PC-9 (cell line): Measurements from ENCODE around the gene BASP1. TPM values are rescaled to one million over a fixed set of nuclear protein-coding genes. Genes with fewer than 3 reads are reported as not detected.

Source experiments
- BruUV-seq: library from RNA; stranded (reverse); fragments of 400-500 nt; replicated peaks from 2 replicates; lab custom pipeline; 2021; lab: Mats Ljungman, UMichigan
- CTCF ChIA-PET: fragments of 300-600 bp; sonication (Branson Sonifier 250); formaldehyde crosslinking; loops from one replicate; lab custom pipeline; 2022; ENCODE audit warnings: antibody characterized with exemption; lab: Charles Lee
- POLR2A ChIA-PET: fragments of 300-600 bp; sonication (Branson Sonifier 250); formaldehyde crosslinking; loops from one replicate; lab custom pipeline; 2022; ENCODE audit warnings: antibody characterized with exemption; ENCODE audit not compliant: unreplicated experiment; lab: Charles Lee
- DNase-seq, 2 experiments: peaks; one replicate each; pipeline versions ENCODE4 v3.0.0 to v3.0.0-alpha.2; 2015 to 2022; ENCODE audit warnings: mixed read lengths in 1 of 2
- H2AFZ ChIP-seq: fragments of 200-600 bp; sonication (generic); 2 replicates; pipeline ENCODE4 v1.8.1; 2017; ENCODE audit warnings: antibody characterized with exemption
- H3F3A ChIP-seq: fragments of 200-600 bp; sonication (generic); 2 replicates; pipeline ENCODE4 v1.8.1; 2017; ENCODE audit warnings: antibody characterized with exemption, mild to moderate bottlenecking, low read depth; ENCODE audit not compliant: insufficient read depth
- H3K27ac ChIP-seq: fragments of 200-600 bp; sonication (generic); 2 replicates; pipeline ENCODE4 v1.6.1; 2016; ENCODE audit warnings: mixed run types
- H3K27me3 ChIP-seq: fragments of 200-600 bp; sonication (generic); 2 replicates; pipeline ENCODE4 v1.6.1; 2016; ENCODE audit warnings: low read depth, mixed run types; ENCODE audit not compliant: insufficient read depth
- H3K36me3 ChIP-seq: fragments of 200-600 bp; sonication (generic); 2 replicates; pipeline ENCODE4 v1.6.1; 2016; ENCODE audit warnings: low read depth, mixed run types
- H3K4me1 ChIP-seq: fragments of 200-600 bp; sonication (generic); replicated peaks from 2 replicates; pipeline ENCODE4 v1.6.1; 2016; ENCODE audit warnings: mixed run types; ENCODE audit not compliant: insufficient read depth
- H3K4me2 ChIP-seq: fragments of 200-600 bp; sonication (generic); 2 replicates; pipeline ENCODE4 v1.6.1; 2017; ENCODE audit warnings: mixed run types
- H3K4me3 ChIP-seq: fragments of 200-600 bp; sonication (generic); 2 replicates; pipeline ENCODE4 v1.6.1; 2016; ENCODE audit warnings: mixed run types
- H3K79me2 ChIP-seq: fragments of 200-600 bp; sonication (generic); 2 replicates; pipeline ENCODE4 v1.6.1; 2017; ENCODE audit warnings: low read depth, mixed run types
- H3K9me2 ChIP-seq: fragments of 200-600 bp; sonication (generic); 2 replicates; pipeline ENCODE4 v1.8.1; 2017; ENCODE audit warnings: mild to moderate bottlenecking; ENCODE audit not compliant: insufficient read depth
- H3K9me3 ChIP-seq: fragments of 200-600 bp; sonication (generic); 2 replicates; pipeline ENCODE4 v1.8.1; 2016; ENCODE audit warnings: low read depth; ENCODE audit not compliant: insufficient read depth
- H4K20me1 ChIP-seq: fragments of 200-600 bp; sonication (generic); 2 replicates; pipeline ENCODE4 v1.8.1; 2017; ENCODE audit not compliant: insufficient read depth
- CTCF ChIP-seq: fragments of 200-600 bp; sonication (generic); conservative IDR thresholded peaks from 2 replicates; pipeline ENCODE4 v1.6.1; 2017; ENCODE audit warnings: mixed run types, antibody characterized with exemption, mild to moderate bottlenecking, moderate library complexity
- EZH2 ChIP-seq: fragments of 200-600 bp; sonication (generic); IDR thresholded peaks from 2 replicates; pipeline ENCODE4 v1.8.0; 2017; ENCODE audit warnings: antibody characterized with exemption, low read depth
- intact Hi-C: fragments of 100-400 bp; cut with micrococcal nuclease; formaldehyde crosslinking; loops from one replicate; pipeline ENCODE4 v1.10.0; 2022; ENCODE audit not compliant: unreplicated experiment
- total RNA-seq: library from RNA; stranded (reverse); gene quantifications from 2 replicates; pipeline ENCODE4 v1.2.3, GENCODE V29; 2021

BASP1 gene
- total RNA-seq, 1 experiment from 2014 or later = not detected

GRCh38 chr5:17252543-17252942 is 35.1 kb downstream of the BASP1 start:
- no peaks in the 10 kb centered on the region for H3K36me3 ChIP-seq
- H3K9me2 ChIP-seq = no peaks in the 10 kb centered on the region; the same call in 1 of the 2 replicates
- CTCF ChIA-PET = no interaction called here
- no peaks in the 10 kb centered on the region for H4K20me1 ChIP-seq
- no peaks in the 10 kb centered on the region for H3K27me3 ChIP-seq
- H3F3A ChIP-seq = peaks cover 29% of the 10 kb centered on the region
- no peak overlapping the region for H3K4me3 ChIP-seq
- intact Hi-C loops = no loop called here
- BruUV-seq = no TSS peak
- peak overlapping the region; percentile 2 for H3K4me2 ChIP-seq
- peak overlapping the region; percentile 69 for H3K27ac ChIP-seq
- DNase-seq = peak in 1 of 2 experiments; percentile 82
- POLR2A ChIA-PET = no interaction called here
- TF ChIP-seq CTCF = no peak
- TF ChIP-seq EZH2 = no peak
- H3K79me2 ChIP-seq = no peaks in the 10 kb centered on the region
- H3K9me3 ChIP-seq = peaks cover 8% of the 10 kb centered on the region; the same call in 1 of the 2 replicates
- H3K4me1 ChIP-seq = peaks cover 70% of the 10 kb centered on the region
- H2AFZ ChIP-seq = 0 out of 2 replicates have a peak overlapping the region, but pooled peaks have one; percentile 11

- H3K9me3 ChIP-seq = peaks cover 17% of the 10 kb centered on the region; the same call in 1 of the 2 replicates
- no peaks in the 10 kb centered on the region for H3K36me3 ChIP-seq
- no peaks in the 10 kb centered on the region for H4K20me1 ChIP-seq
- peaks cover 62% of the 10 kb centered on the region for H3K4me1 ChIP-seq
- DNase-seq = peak in 1 of 2 experiments; percentile 42
- BruUV-seq = no TSS peak
- peak overlapping the region; percentile 38 for H3K27ac ChIP-seq
- H3K4me3 ChIP-seq = peak overlapping the region; percentile 3; the same call in 1 of the 2 replicates
- ChIA-PET POLR2A (no interaction called here), CTCF (no interaction called here)
- no peaks in the 10 kb centered on the region for H3K27me3 ChIP-seq
- H3K4me2 ChIP-seq = peak overlapping the region; percentile 43
- intact Hi-C loops = no loop called here
- TF ChIP-seq EZH2 = no peak
- no peaks in the 10 kb centered on the region; the same call in 1 of the 2 replicates for H3K9me2 ChIP-seq
- peaks cover 28% of the 10 kb centered on the region for H3F3A ChIP-seq
- H2AFZ ChIP-seq = peak overlapping the region; percentile 39; the same call in 1 of the 2 replicates
- no peaks in the 10 kb centered on the region for H3K79me2 ChIP-seq
Measured at GRCh38 chr5:17255471-17256021, 38.1 kb downstream of the BASP1 start.

GRCh38 chr5:17256171-17256570 is 38.7 kb downstream of the BASP1 start:
- H3K27ac ChIP-seq = 0 out of 2 replicates have a peak overlapping the region, but pooled peaks have one; percentile 38
- DNase-seq = no peak
- ChIA-PET CTCF (no interaction called here), POLR2A (no interaction called here)
- H3K36me3 ChIP-seq = no peaks in the 10 kb centered on the region
- no peaks in the 10 kb centered on the region; the same call in 1 of the 2 replicates for H3K9me2 ChIP-seq
- intact Hi-C loops = no loop called here
- H3K27me3 ChIP-seq = no peaks in the 10 kb centered on the region
- BruUV-seq = no TSS peak
- no peak overlapping the region for H2AFZ ChIP-seq
- peaks cover 17% of the 10 kb centered on the region; the same call in 1 of the 2 replicates for H3K9me3 ChIP-seq
- no peaks in the 10 kb centered on the region for H3K79me2 ChIP-seq
- H3K4me3 ChIP-seq = no peak overlapping the region
- no peak for TF ChIP-seq EZH2
- TF ChIP-seq CTCF = no peak
- H3K4me2 ChIP-seq = peak overlapping the region; percentile 43; the same call in 1 of the 2 replicates
- H3K4me1 ChIP-seq = peaks cover 57% of the 10 kb centered on the region
- peaks cover 28% of the 10 kb centered on the region for H3F3A ChIP-seq
- H4K20me1 ChIP-seq = no peaks in the 10 kb centered on the region
